GM10266 (cell line): ENCODE results near the gene RPS29.

Experiments used
- DNase-seq: peaks from one replicate; pipeline ENCODE4 v3.0.0; 2012; ENCODE audit errors: extremely low spot score
- CTCF ChIP-seq: IDR thresholded peaks from 2 replicates; pipeline ENCODE4 v1.5.1; 2012; ENCODE audit warnings: mild to moderate bottlenecking, low read depth; ENCODE audit not compliant: control insufficient read depth, insufficient read depth; ENCODE audit errors: missing control alignments

The RPS29 gene

GRCh38 chr14:49546766-49547165 lies 39.4 kb downstream of the RPS29 start:
- DNase-seq, result no peak
- TF ChIP-seq CTCF, result no peak

GRCh38 chr14:49545716-49546115 lies 40.5 kb downstream of the RPS29 start:
- no peak for DNase-seq
- TF ChIP-seq CTCF, result no peak

GRCh38 chr14:49545071-49545470 lies 41.1 kb downstream of the RPS29 start:
- no peak for DNase-seq
- TF ChIP-seq CTCF, result no peak

- TF ChIP-seq CTCF, result no peak
- DNase-seq, result no peak
Measured at GRCh38 chr14:49541049-49541448, 45.1 kb downstream of the RPS29 start.

GRCh38 chr14:49538852-49539251 lies 47.3 kb downstream of the RPS29 start:
- TF ChIP-seq CTCF, result no peak
- no peak for DNase-seq
